ENCODE results near the gene DUOX1. TPM values are rescaled to one million over a fixed set of nuclear protein-coding genes. Genes with fewer than 3 reads are reported as not detected.

The DUOX1 gene
- total RNA-seq, 6 experiments from 2014 or later: 0.02 to 0.26 (median 0.12) TPM; not detected in 1

GRCh38 chr15:45177285-45177684 is 47.5 kb downstream of the DUOX1 start:
- H3K27me3 Mint-ChIP-seq (ENCODE audit: insufficient read depth): peaks cover 21% of the 10 kb centered on the region
- H3K27ac Mint-ChIP-seq: no peak overlapping the region
- no peaks in the 10 kb centered on the region for H3K9me3 Mint-ChIP-seq
- no peaks in the 10 kb centered on the region for H3K4me1 Mint-ChIP-seq (ENCODE audit: low read depth)
- no peaks in the 10 kb centered on the region for H3K36me3 Mint-ChIP-seq (ENCODE audit: low read depth)
- TF ChIP-seq CTCF (IDR thresholded peaks at IDR 0.05): no peak
- DNase-seq: no peak
- H3K4me3 Mint-ChIP-seq: no peak overlapping the region

DNA sequence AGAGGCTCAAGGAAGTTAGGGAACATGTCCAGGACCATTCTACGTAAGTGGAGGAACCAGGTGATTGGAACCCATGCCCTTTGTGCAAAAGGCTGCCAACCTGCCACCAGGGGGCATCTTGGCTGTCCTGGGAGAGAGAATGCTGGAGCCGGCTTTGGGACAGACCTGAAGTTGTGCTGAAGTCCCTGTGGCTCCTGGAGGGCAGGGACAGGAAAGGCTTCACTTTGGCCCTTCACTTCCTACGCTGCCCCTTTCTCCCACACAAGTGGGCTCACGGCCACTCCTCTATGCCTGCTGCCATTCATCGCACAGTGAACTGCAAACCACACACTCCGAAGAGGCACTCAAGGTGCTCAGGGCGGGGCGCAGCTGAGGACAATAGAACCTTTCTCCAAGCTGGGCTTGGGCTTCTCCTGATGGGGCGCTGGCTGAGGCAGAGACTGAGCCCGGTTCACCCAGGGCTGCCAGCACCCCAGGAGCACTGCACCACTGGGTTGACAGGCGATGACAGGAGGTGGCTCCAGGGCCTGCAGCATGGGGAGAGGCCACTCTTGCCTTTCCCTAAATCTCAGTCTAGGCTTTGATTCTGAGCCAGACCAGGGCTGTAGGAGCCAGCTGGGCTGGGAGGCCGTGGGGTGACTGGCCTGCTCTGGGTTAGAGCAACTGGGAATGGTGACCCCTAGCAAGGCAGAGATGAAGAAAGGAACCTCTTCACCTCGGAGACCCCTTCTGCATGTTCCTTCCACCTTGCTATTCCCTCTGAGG is 49.6 kb downstream of the DUOX1 start:
- DNase-seq: no peak
- no peaks in the 10 kb centered on the region for H3K9me3 Mint-ChIP-seq

DNA sequence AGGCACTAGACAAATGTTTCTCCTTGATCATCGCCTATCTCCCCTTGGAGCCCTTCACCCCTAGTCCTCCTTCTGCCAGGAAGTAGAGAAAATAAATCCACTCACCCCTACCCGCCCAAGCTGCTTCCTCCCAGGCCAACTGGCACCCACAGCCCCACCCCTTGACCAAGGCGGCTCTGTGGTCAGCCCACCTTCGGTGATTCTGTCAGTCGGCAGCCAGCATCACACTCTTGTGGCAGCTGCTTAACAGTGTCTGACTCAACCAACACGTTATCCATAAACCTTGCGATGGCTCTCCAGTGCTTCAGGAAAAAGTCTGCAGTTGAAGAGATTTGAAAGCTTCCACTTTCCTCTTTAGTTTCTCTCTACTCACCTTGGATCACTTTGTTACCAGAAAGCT is 50.4 kb downstream of the DUOX1 start:
- no peaks in the 10 kb centered on the region for H3K4me1 Mint-ChIP-seq (ENCODE audit: low read depth)
- no peaks in the 10 kb centered on the region for H3K36me3 Mint-ChIP-seq (ENCODE audit: low read depth)
- no peak overlapping the region for H3K4me3 Mint-ChIP-seq
- no peak overlapping the region for H3K27ac Mint-ChIP-seq
- H3K27me3 Mint-ChIP-seq (ENCODE audit: insufficient read depth): peaks cover 21% of the 10 kb centered on the region
- TF ChIP-seq CTCF (IDR thresholded peaks at IDR 0.05): no peak
- H3K9me3 Mint-ChIP-seq: no peaks in the 10 kb centered on the region
- DNase-seq: no peak

More for the DNA sequence above, 49.6 kb downstream of the DUOX1 start:
- Mint-ChIP-seq H3K27me3 (ENCODE audit: insufficient read depth) (peaks cover 21% of the 10 kb centered on the region), H3K4me1 (ENCODE audit: low read depth) (no peaks in the 10 kb centered on the region), H3K4me3 (no peak overlapping the region), H3K27ac (no peak overlapping the region), H3K36me3 (ENCODE audit: low read depth) (no peaks in the 10 kb centered on the region)
- peak; percentile 75 for TF ChIP-seq CTCF (IDR thresholded peaks at IDR 0.05)

- H3K4me3 Mint-ChIP-seq: no peak overlapping the region
- H3K27ac Mint-ChIP-seq: no peak overlapping the region
- no peak for TF ChIP-seq CTCF (IDR thresholded peaks at IDR 0.05)
Measured at GRCh38 chr15:45180648-45181436, 51.0 kb downstream of the DUOX1 start.

GRCh38 chr15:45181491-45182285 is 51.9 kb downstream of the DUOX1 start:
- no peak for TF ChIP-seq CTCF (IDR thresholded peaks at IDR 0.05)
- H3K27ac Mint-ChIP-seq: no peak overlapping the region
- H3K9me3 Mint-ChIP-seq: no peaks in the 10 kb centered on the region
- H3K27me3 Mint-ChIP-seq (ENCODE audit: insufficient read depth): peaks cover 23% of the 10 kb centered on the region
- no peak overlapping the region for H3K4me3 Mint-ChIP-seq
- DNase-seq: no peak
- no peaks in the 10 kb centered on the region for H3K36me3 Mint-ChIP-seq (ENCODE audit: low read depth)
- H3K4me1 Mint-ChIP-seq (ENCODE audit: low read depth): peaks cover 13% of the 10 kb centered on the region

More at GRCh38 chr15:45180648-45181436, 51.0 kb downstream of the DUOX1 start:
- Mint-ChIP-seq H3K27me3 (ENCODE audit: insufficient read depth) (peaks cover 21% of the 10 kb centered on the region), H3K4me1 (ENCODE audit: low read depth) (peaks cover 4% of the 10 kb centered on the region), H3K36me3 (ENCODE audit: low read depth) (no peaks in the 10 kb centered on the region), H3K9me3 (no peaks in the 10 kb centered on the region)
- no peak for DNase-seq

Data from HFFc6 (cell line).